Fibroblast of skin of left quadriceps (primary cell): ENCODE data around the gene UBL7.
"Not testable (repeated sequence)": the region's sequence is repeated elsewhere in the genome, so short reads cannot be mapped to it uniquely, and the experiment has no call there.

Source experiments
- DNase-seq, 2 experiments: peaks; one replicate each; pipeline ENCODE4 v3.0.0-alpha.2; 2013; ENCODE audit warnings: low read depth in 2 of 2

Gene UBL7

GRCh38 chr15:74460871-74461846 lies at the start of gene UBL7:
TSS of gene UBL7 (minus strand) at chr15:74461160. CDS start at chr15:74458867, 2,293 bp downstream.
- peak; percentile 88 for DNase-seq

GRCh38 chr15:74506515-74506840 lies 45.5 kb upstream of the UBL7 start:
- no peak for DNase-seq

- DNase-seq: no peak
These were observed 45.0 kb upstream of the UBL7 start for GRCh38 chr15:74505837-74506514.

- DNase-seq: no peak
These were observed 43.9 kb upstream of the UBL7 start for GRCh38 chr15:74504836-74505235.

GRCh38 chr15:74504418-74504817 lies 43.5 kb upstream of the UBL7 start:
- no peak for DNase-seq

GRCh38 chr15:74502301-74502700 lies 41.3 kb upstream of the UBL7 start:
- DNase-seq: no peak

- DNase-seq: no peak
These were observed 39.4 kb upstream of the UBL7 start for GRCh38 chr15:74500401-74500800.

GRCh38 chr15:74499366-74499765 lies 38.4 kb upstream of the UBL7 start:
- DNase-seq: no peak

GRCh38 chr15:74497584-74497983 lies 36.6 kb upstream of the UBL7 start:
- no peak for DNase-seq

GRCh38 chr15:74496648-74497047 lies 35.7 kb upstream of the UBL7 start:
- no peak for DNase-seq

GRCh38 chr15:74490339-74490689 lies 29.4 kb upstream of the UBL7 start:
- no peak for DNase-seq

- peak; percentile 5 to 11 for DNase-seq
These were observed 28.8 kb upstream of the UBL7 start for GRCh38 chr15:74489518-74490338.

GRCh38 chr15:74488776-74489175 lies 27.8 kb upstream of the UBL7 start:
- DNase-seq: no peak

GRCh38 chr15:74482661-74483060 lies 21.7 kb upstream of the UBL7 start:
- DNase-seq: no peak

GRCh38 chr15:74480364-74480763 lies 19.4 kb upstream of the UBL7 start:
- DNase-seq: not testable (repeated sequence)

GRCh38 chr15:74471621-74472020 lies 10.7 kb upstream of the UBL7 start:
- DNase-seq: not testable (repeated sequence)

GRCh38 chr15:74470631-74471395 lies 9.9 kb upstream of the UBL7 start:
- no peak for DNase-seq

GRCh38 chr15:74468341-74469032 lies 7.5 kb upstream of the UBL7 start:
- no peak for DNase-seq

GRCh38 chr15:74466570-74466969 lies 5.6 kb upstream of the UBL7 start:
- DNase-seq: no peak

- DNase-seq: no peak
These were observed 3.9 kb upstream of the UBL7 start for GRCh38 chr15:74464897-74465296.

- DNase-seq: no peak
These were observed 3.3 kb upstream of the UBL7 start for GRCh38 chr15:74464216-74464615.
